ENCODE results near the gene HSD11B1.

DNA sequence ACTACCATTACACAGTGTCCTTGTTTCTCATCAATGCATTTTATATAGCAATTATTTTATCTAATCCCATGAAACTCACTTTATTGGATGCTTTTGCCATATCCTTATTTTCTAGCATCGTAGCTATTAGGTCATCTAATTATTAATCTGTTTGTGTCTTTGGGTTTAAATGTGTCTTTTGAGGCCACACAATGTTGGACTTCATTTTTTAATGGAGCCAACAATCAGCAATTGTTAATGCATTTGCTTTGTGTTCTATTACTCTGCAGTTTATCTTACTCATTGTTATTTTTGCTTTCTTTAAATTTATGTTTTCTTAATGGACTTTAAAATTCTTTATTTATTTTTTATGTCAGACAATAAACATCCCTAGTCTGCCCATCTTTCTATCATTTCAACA lies 1.8 kb upstream of the HSD11B1 start:
- no peak for TF ChIP-seq CTCF (IDR thresholded peaks at IDR 0.05)
- TF ChIP-seq EP300 (IDR thresholded peaks at IDR 0.05), result no peak

Data from sigmoid colon (tissue), 4 donors.